GM12891 (cell line): ENCODE results near the gene COL4A1.

Source experiments
- DNase-seq: peaks from one replicate; pipeline ENCODE4 v3.0.0; 2011; ENCODE audit warnings: low spot score; ENCODE audit not compliant: insufficient read length
- FAIRE-seq: peaks from 2 replicates; lab custom pipeline; 2011; peaks lifted over from hg19 to GRCh38; lab: Jason Lieb, UNC
- PAX5 ChIP-seq: IDR thresholded peaks from 2 replicates; pipeline ENCODE4 v1.6.1; 2011; ENCODE audit warnings: low read length, moderate library complexity, mild to moderate bottlenecking; ENCODE audit not compliant: insufficient read depth, severe bottlenecking
- POLR2A ChIP-seq: IDR thresholded peaks from 2 replicates; pipeline ENCODE4 v1.6.1; 2011; ENCODE audit warnings: low read depth, low read length, control low read depth
- POLR2AphosphoS5 ChIP-seq: IDR thresholded peaks from 2 replicates; pipeline ENCODE4 v1.6.1; 2011; ENCODE audit warnings: low read depth, low read length, control low read depth
- POU2F2 ChIP-seq: IDR thresholded peaks from 2 replicates; pipeline ENCODE4 v1.6.1; 2011; ENCODE audit warnings: low read depth, mild to moderate bottlenecking, control low read depth, low read length, moderate library complexity
- SPI1 ChIP-seq: IDR thresholded peaks from 2 replicates; pipeline ENCODE4 v1.6.1; 2011; ENCODE audit warnings: low read depth, low read length, control low read depth
- TAF1 ChIP-seq: IDR thresholded peaks from 2 replicates; pipeline ENCODE4 v1.6.1; 2011; ENCODE audit warnings: low read depth, low read length, control low read depth

COL4A1 gene

GRCh38 chr13:110208116-110208515 is 98.8 kb downstream of the COL4A1 start:
- TF ChIP-seq POU2F2, result no peak
- no peak for TF ChIP-seq TAF1
- TF ChIP-seq POLR2AphosphoS5, result no peak
- TF ChIP-seq POLR2A, result no peak
- TF ChIP-seq SPI1, result no peak
- no peak for TF ChIP-seq PAX5
- FAIRE-seq, result no peak
- DNase-seq, result no peak

GRCh38 chr13:110206996-110207395 is 100.0 kb downstream of the COL4A1 start:
- DNase-seq (no peak), FAIRE-seq (no peak)
- TF ChIP-seq POLR2AphosphoS5, result no peak

GRCh38 chr13:110206185-110206584 is 100.8 kb downstream of the COL4A1 start:
- TF ChIP-seq POLR2A, result no peak
- TF ChIP-seq POLR2AphosphoS5, result no peak
- TF ChIP-seq POU2F2, result no peak
- no peak for TF ChIP-seq SPI1
- no peak for TF ChIP-seq PAX5
- no peak for TF ChIP-seq TAF1
- no peak for FAIRE-seq
- no peak for DNase-seq

- no peak for FAIRE-seq
- TF ChIP-seq POLR2A, result no peak
- no peak for TF ChIP-seq POLR2AphosphoS5
- no peak for TF ChIP-seq POU2F2
- no peak for TF ChIP-seq SPI1
- no peak for TF ChIP-seq TAF1
- no peak for TF ChIP-seq PAX5
- DNase-seq, result no peak
Measured at GRCh38 chr13:110201114-110201513, 105.8 kb downstream of the COL4A1 start.

GRCh38 chr13:110200276-110200870 is 106.6 kb downstream of the COL4A1 start:
- DNase-seq, result no peak
- TF ChIP-seq POLR2AphosphoS5, result no peak
- TF ChIP-seq SPI1, result no peak
- no peak for TF ChIP-seq TAF1
- no peak for TF ChIP-seq POU2F2
- no peak for TF ChIP-seq POLR2A
- FAIRE-seq, result no peak

GRCh38 chr13:110199046-110199831 is 107.7 kb downstream of the COL4A1 start:
- DNase-seq (no peak), FAIRE-seq (no peak)
- no peak for TF ChIP-seq POLR2A
- no peak for TF ChIP-seq SPI1
- no peak for TF ChIP-seq PAX5
- no peak for TF ChIP-seq TAF1
- no peak for TF ChIP-seq POU2F2
- TF ChIP-seq POLR2AphosphoS5, result no peak

- TF ChIP-seq POLR2AphosphoS5 (no peak), TAF1 (no peak), POU2F2 (no peak), POLR2A (no peak), PAX5 (no peak), SPI1 (no peak)
- no peak for FAIRE-seq
- no peak for DNase-seq
Measured at GRCh38 chr13:110197471-110197870, 109.5 kb downstream of the COL4A1 start.

- no peak for FAIRE-seq
- no peak for DNase-seq
- TF ChIP-seq POU2F2 (no peak), TAF1 (no peak), POLR2AphosphoS5 (no peak), POLR2A (no peak), PAX5 (no peak), SPI1 (no peak)
Measured at GRCh38 chr13:110197026-110197425, 109.9 kb downstream of the COL4A1 start.

GRCh38 chr13:110195547-110196485 is 111.1 kb downstream of the COL4A1 start:
- FAIRE-seq (no peak), DNase-seq (no peak)
- TF ChIP-seq SPI1 (no peak), POU2F2 (no peak), TAF1 (no peak), POLR2A (no peak), PAX5 (no peak), POLR2AphosphoS5 (no peak)
